Stimulated activated naive CD4-positive, alpha-beta T cell treated with Interleukin-2 at 50 U/mL for 16 hours (primary cell): Measurements from ENCODE around the gene PRPF38A.

Source experiments
- DNase-seq: peaks from one replicate; lab custom pipeline; 2025; lab: John Stamatoyannopoulos, UW

Gene PRPF38A

GRCh38 chr1:52463891-52464290 lies 59.5 kb downstream of the PRPF38A start:
- no peak for DNase-seq

- no peak for DNase-seq
These were observed 64.7 kb downstream of the PRPF38A start for GRCh38 chr1:52469108-52469507.
